ENCODE results near the gene CRCP.
"Not testable (repeated sequence)": the region's sequence is repeated elsewhere in the genome, so short reads cannot be mapped to it uniquely, and the experiment has no call there.

CRCP gene

GRCh38 chr7:66162622-66163021 lies 48.0 kb downstream of the CRCP start:
- DNase-seq: no peak

GRCh38 chr7:66163186-66163610 lies 48.6 kb downstream of the CRCP start:
- no peak for DNase-seq

- DNase-seq: no peak
Measured at GRCh38 chr7:66164356-66164755, 49.7 kb downstream of the CRCP start.

GRCh38 chr7:66167773-66168387 lies 53.2 kb downstream of the CRCP start:
- peak; percentile 16 for DNase-seq

- DNase-seq: no peak
Measured at GRCh38 chr7:66169616-66170015, 55.0 kb downstream of the CRCP start.

GRCh38 chr7:66170309-66171231 lies 55.9 kb downstream of the CRCP start:
- no peak for DNase-seq

- not testable (repeated sequence) for DNase-seq
Measured at GRCh38 chr7:66172536-66173401, 58.1 kb downstream of the CRCP start.

GRCh38 chr7:66173856-66174255 lies 59.2 kb downstream of the CRCP start:
- no peak for DNase-seq

GRCh38 chr7:66175006-66175405 lies 60.4 kb downstream of the CRCP start:
- not testable (repeated sequence) for DNase-seq

GRCh38 chr7:66176914-66177313 lies 62.3 kb downstream of the CRCP start:
- no peak for DNase-seq

GRCh38 chr7:66178258-66178657 lies 63.6 kb downstream of the CRCP start:
- no peak for DNase-seq

GRCh38 chr7:66181329-66181728 lies 66.7 kb downstream of the CRCP start:
- no peak for DNase-seq

GRCh38 chr7:66181845-66182244 lies 67.2 kb downstream of the CRCP start:
- no peak for DNase-seq

- DNase-seq: no peak
Measured at GRCh38 chr7:66182920-66183319, 68.3 kb downstream of the CRCP start.

GRCh38 chr7:66183700-66184099 lies 69.1 kb downstream of the CRCP start:
- DNase-seq: no peak

- DNase-seq: no peak
Measured at GRCh38 chr7:66185680-66186187, 71.1 kb downstream of the CRCP start.

GRCh38 chr7:66186991-66187390 lies 72.3 kb downstream of the CRCP start:
- DNase-seq: no peak

GRCh38 chr7:66187905-66188304 lies 73.3 kb downstream of the CRCP start:
- no peak for DNase-seq

GRCh38 chr7:66188645-66189044 lies 74.0 kb downstream of the CRCP start:
- no peak for DNase-seq

GRCh38 chr7:66189695-66190503 lies 75.3 kb downstream of the CRCP start:
- DNase-seq: no peak

GRCh38 chr7:66190504-66190857 lies 75.8 kb downstream of the CRCP start:
- DNase-seq: no peak

GRCh38 chr7:66193146-66193725 lies 78.6 kb downstream of the CRCP start:
- DNase-seq: no peak

Data from hematopoietic multipotent progenitor cell treated with erythropoietin and hydrocortisone succinate and interleukin-3 and kit ligand, for 8 days (in vitro differentiated cells).